Cortex of kidney (tissue), 1 donor: ENCODE data around the gene ADAD2.

Source experiments
- DNase-seq: peaks from one replicate; lab custom pipeline; 2025; lab: John Stamatoyannopoulos, UW

Gene ADAD2

GRCh38 chr16:84246679-84247077 lies 55.7 kb downstream of the ADAD2 start:
- no peak for DNase-seq
